ENCODE results near the gene URGCP.
"Not testable (repeated sequence)": the region's sequence is repeated elsewhere in the genome, so short reads cannot be mapped to it uniquely, and the experiment has no call there.

URGCP gene

DNA sequence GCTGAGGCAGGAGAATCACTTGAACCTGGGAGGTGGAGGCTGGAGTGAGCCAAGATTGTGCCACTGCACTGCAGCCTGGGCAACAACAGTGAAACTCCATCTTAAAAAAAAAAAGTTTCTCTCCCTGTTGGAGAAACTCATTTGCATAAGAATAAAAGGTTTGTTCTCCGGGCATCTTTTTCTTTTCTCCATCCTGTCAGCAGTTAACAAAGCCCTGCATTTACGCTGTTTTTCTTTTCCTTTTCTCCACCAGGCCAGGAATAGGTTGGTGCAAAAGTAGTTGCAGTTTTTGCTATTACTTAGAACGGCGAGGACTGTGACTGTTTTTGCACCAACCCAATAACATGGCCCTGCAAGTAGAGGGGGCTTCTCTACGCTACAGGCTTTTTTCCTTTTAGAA lies 9.5 kb upstream of the URGCP start:
- no peak for DNase-seq

GRCh38 chr7:43914795-43915194 lies 8.4 kb upstream of the URGCP start:
- no peak for DNase-seq

DNA sequence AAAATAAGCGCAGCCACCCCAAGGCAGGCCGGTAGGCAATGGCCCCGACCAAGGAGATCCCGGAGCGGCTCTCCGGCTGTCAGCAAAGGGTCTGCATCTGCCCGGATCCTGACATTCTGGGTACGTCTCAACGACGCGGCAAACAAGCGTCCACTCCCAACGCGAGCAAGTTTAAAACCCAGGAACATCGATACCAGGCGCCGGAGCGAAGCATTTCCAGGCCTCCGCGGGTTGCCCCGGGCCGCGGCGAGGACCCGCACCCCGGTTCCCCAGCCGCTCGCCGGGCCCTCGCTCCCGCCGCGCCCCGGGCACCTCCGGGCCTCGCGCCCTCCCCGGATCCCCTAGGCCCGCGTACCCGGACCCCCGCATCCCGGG lies 453 bp downstream of the URGCP start:
- peak in 1 of 4 experiments; percentile 27 for DNase-seq

GRCh38 chr7:43905209-43905946 lies 1.0 kb downstream of the URGCP start:
- no peak for DNase-seq

GRCh38 chr7:43904533-43905208 lies 1.7 kb downstream of the URGCP start:
- DNase-seq: no peak

DNA sequence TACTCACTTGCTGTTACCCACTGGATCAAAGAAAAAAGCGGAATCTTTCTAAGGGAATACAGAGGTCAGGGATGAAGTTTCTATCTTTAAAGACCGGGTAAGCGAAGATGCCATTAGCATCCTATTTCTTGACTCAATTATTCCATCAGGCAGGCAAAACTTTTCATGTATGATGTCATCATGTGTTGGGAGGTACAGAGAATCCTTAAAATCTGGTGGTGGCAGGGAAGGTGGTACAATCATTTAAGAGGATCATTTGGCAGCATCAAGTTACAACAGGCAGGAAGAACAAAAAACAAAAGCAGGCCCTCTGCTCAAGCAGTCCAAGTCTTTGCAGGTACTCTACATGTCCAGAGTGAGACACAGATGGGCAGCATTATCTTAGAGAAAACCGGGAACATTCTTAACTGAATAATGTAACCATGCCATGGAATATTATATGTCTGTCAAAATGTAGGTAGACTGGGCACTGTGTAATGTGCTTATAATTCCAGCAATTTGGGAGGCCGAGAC lies 3.8 kb downstream of the URGCP start:
- no peak for DNase-seq

- not testable (repeated sequence) for DNase-seq
Measured at GRCh38 chr7:43898571-43898970, 7.8 kb downstream of the URGCP start.

DNA sequence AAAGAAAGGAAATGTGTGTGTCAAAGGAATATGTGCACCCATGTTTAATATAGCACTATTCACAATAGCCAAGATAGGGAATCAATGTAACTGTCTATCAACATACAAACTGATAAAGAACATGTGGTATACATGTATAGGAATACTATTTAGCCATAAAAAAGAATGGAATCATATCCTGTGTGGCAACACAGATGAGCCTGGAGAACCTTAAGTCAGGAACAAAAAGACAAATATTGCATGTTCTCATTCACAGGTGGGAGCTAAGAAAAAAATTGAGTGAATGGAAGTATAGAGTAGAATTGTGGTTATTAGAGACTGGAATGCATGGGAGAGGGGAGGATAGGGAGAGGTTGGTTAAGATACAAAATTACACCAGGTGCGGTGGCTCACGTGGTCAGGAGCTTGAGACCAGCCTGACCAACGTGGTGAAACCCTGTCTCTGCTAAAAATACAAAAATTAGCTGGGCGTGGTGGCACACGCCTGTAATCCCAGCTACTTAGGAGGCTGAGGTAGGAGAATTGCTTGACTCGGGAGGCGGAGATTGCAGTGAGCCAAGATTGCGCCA lies 10.5 kb downstream of the URGCP start:
- DNase-seq: no peak

DNA sequence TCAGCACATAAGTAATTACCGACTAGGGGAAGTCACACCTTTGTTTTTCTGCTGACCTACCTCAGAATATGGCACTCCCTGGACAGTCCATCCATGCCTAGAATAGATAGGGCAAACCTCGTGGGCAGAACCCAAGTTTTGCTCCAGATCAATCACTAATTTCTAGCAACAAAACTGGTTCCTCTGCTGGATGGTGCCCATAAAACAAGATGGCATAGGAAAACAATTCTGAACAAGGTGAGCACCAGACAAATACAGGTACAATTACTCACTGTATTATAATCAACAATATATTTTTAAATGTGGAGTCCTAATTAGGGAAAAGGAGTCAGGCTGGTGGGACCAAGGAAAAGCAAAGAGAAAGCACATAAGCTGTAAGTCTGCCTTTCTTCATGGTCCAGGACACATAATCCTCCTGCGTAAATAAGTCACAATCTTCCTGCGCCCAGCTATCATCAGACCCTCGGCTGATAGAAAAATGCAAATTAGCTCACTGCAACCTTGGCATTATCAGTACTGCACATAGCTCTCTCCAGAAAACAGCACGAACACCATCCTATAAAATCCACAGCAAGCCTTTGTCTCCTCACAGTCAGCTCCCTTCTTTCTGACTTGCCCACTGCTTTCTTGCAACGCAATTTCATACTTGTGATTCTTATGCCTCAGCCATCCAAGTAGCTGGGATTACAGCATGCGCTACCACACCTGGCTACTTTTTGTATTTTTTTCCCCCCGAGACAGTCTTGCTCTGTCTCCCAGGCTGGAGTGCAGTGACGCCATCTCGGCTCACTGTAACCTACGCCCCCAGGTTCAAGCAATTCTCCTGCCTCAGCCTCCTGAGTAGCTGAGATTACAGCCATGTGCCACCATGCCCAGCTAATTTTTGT lies 15.1 kb downstream of the URGCP start:
- no peak for DNase-seq

DNA sequence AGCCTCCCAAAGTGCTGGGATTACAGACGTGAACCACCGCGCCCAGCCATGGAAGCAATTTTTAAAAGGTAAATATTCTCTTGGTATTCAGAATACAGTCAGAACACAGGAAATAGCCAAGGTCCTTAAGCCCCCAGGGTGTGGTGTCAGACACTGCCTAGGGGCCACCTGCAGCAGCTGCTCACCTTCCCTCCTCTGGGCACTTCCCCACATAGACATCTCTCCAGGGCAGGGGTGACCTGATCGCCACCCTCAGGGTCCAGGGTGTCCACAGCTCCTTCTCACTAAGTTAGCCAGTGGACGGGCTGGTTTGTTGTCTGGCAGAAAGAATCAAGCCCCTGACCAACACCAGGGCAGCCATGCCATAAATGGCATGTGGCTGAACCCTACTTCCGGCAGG lies 15.9 kb downstream of the URGCP start:
- DNase-seq: no peak

GRCh38 chr7:43888993-43889945 lies 17.1 kb downstream of the URGCP start:
- no peak for DNase-seq

GRCh38 chr7:43884617-43885016 lies 21.8 kb downstream of the URGCP start:
- no peak for DNase-seq

GRCh38 chr7:43884209-43884608 lies 22.2 kb downstream of the URGCP start:
- no peak for DNase-seq

GRCh38 chr7:43880596-43880995 lies 25.8 kb downstream of the URGCP start:
- no peak for DNase-seq

- DNase-seq: no peak
Measured at GRCh38 chr7:43879477-43879876, 26.9 kb downstream of the URGCP start.

DNA sequence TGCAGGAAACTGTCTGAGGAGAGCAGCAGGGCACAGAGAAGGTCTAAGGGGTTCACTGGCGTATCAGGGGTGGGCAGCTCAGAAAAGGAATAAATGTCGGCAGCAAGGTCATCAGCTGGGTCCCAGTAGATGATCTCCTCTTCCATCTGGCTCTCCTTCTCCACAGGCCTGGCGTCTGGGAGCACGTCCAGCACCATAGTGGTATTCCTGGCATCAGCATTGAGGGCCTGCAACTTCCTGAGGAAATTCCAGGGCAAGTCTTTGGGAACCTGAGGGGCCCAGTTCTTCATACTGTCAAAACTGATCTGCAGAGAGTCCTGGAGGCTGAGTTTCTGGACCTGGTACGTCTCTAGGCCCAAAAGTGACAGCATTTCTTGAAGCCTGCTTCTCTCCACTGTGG lies 27.5 kb downstream of the URGCP start:
- no peak for DNase-seq

DNA sequence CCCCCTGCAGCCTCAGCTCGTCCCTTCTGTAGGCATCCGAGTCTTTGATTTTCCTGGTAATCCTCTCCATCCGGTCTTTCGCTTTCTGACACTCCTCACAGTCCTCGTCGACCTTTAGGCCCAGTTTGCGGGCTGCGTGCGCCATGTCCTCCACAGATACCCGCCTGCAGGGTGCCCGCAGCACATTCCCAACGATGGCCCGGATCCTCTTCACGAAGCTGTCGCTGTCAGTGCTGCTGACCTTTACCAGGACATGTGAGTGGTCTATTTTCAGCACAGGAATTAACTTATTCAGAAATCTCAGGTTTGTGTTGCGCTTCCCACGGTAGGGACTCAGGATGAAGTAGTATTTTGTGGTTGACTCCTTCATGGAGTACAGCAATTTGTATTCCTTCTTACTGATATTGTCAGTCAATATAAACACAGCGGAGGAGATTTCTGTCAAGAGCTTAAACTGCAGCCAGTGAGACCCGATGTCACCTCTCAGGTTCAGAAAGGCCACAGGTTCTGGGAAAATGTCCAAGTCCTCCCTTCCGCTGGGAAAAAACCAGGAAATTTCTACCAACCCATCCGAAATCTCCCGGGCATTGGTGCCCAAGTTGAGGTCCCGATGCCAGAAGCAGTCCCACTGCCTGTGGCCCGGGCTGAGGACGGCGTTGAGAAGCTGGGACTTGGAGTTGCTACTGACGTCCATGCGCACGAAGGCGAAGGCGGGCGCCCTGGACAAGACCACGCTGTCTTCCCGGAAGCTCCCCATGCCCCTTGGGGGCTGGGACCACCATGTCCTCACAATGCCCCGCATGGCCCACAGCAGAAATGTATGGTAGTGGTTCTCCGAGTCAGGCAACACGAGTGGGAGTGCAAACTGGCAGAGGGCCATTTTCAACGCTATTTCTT lies 28.2 kb downstream of the URGCP start:
- DNase-seq: no peak

DNA sequence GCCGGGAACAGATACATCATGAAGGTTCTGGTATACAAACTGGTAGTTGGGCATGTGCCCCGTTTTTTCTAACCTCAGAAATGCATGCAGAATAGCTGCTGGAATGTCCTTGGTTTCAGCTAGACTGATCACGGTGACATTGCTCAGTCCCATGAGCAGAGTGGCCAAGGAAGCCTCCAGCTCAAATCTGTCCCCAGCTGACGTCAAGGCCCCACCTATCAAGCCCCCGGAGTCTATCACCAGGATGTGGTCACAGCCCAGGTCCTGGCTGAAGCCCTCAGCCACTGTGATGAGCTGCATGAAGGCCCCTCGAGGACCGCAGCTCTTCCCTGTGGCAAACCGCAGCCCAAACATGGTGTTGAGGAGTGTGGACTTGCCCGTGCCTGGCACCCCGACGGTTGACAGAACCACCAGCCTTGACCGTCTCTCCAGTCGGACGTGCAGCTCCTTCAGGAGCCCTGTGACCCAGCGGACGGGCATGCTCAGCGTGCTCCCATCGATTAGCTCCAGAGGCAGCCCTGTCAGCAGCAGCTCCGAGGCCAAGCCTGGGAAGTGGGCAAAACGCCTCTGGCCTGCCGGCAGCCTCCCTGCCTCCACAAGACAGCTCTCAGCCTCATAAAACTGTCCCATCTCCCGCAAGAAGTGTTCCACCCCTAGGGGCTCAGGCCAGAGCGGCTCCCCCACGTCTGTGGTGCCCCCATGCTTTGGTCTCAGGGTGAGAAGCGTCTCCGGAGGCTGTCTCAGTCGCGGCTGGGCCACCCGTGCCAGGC lies 29.2 kb downstream of the URGCP start:
- no peak for DNase-seq

GRCh38 chr7:43876241-43876640 lies 30.2 kb downstream of the URGCP start:
- DNase-seq: no peak

DNA sequence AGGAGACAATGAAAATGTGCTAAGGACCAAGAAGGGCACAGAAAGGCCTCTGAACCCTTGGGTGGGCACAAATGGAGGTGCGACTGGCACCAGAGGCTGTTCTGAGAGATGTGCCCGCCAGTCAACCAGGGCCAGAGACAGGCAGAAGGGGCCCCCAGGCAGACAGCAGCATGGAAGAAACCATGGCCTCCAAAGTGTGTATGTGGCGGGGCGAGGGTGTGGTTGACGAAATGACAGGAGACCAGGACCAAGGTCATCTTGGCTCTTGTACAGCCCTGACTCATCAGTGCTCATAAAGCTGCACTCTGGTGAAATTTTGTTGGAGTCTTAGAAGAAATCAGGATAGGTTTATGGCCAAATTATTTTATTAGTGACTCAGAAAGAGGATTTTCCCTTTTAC lies 33.1 kb downstream of the URGCP start:
- no peak for DNase-seq
